Activated naive CD8-positive, alpha-beta T cell treated with anti-CD3 and anti-CD28 coated beads for 36 hours (primary cell): ENCODE data around the gene INPP5K. TPM values are rescaled to one million over a fixed set of nuclear protein-coding genes. Genes with fewer than 3 reads are reported as not detected.

ENCODE experiments used
- DNase-seq: peaks from one replicate; pipeline ENCODE4 v3.0.0; 2021
- H3K27ac Mint-ChIP-seq: one replicate; pipeline ENCODE4 v1.8.0; 2022; ENCODE audit warnings: mild to moderate bottlenecking, moderate library complexity, mixed read lengths
- H3K27me3 Mint-ChIP-seq: one replicate; pipeline ENCODE4 v1.8.0; 2022; ENCODE audit warnings: mild to moderate bottlenecking, mixed read lengths
- H3K36me3 Mint-ChIP-seq: one replicate; pipeline ENCODE4 v1.8.0; 2021; ENCODE audit warnings: mild to moderate bottlenecking, mixed read lengths
- H3K4me1 Mint-ChIP-seq: one replicate; pipeline ENCODE4 v1.8.0; 2021; ENCODE audit warnings: mixed read lengths
- H3K4me3 Mint-ChIP-seq: one replicate; pipeline ENCODE4 v1.8.0; 2022; ENCODE audit warnings: mild to moderate bottlenecking, moderate library complexity, mixed read lengths
- H3K9me3 Mint-ChIP-seq: one replicate; pipeline ENCODE4 v1.8.0; 2022; ENCODE audit warnings: mixed read lengths
- total RNA-seq, 2 experiments: library from RNA; stranded (reverse); gene quantifications; one replicate each; pipeline ENCODE4 v1.2.3, GENCODE V29; 2021

Gene INPP5K
- total RNA-seq, 2 experiments from 2014 or later: 18.1 to 18.2 TPM

GRCh38 chr17:1498869-1499268 lies 17.5 kb downstream of the INPP5K start:
- Mint-ChIP-seq H3K27ac (no peak overlapping the region), H3K36me3 (no peaks in the 10 kb centered on the region), H3K9me3 (no peaks in the 10 kb centered on the region), H3K27me3 (no peaks in the 10 kb centered on the region), H3K4me1 (no peaks in the 10 kb centered on the region), H3K4me3 (no peak overlapping the region)
- no peak for DNase-seq

GRCh38 chr17:1498233-1498632 lies 18.2 kb downstream of the INPP5K start:
- Mint-ChIP-seq H3K9me3 (no peaks in the 10 kb centered on the region), H3K27ac (no peak overlapping the region), H3K36me3 (no peaks in the 10 kb centered on the region), H3K4me1 (peaks cover 2% of the 10 kb centered on the region), H3K4me3 (no peak overlapping the region), H3K27me3 (peaks cover 3% of the 10 kb centered on the region)
- no peak for DNase-seq

- H3K27ac Mint-ChIP-seq: no peak overlapping the region
- H3K36me3 Mint-ChIP-seq: no peaks in the 10 kb centered on the region
- no peaks in the 10 kb centered on the region for H3K9me3 Mint-ChIP-seq
- H3K27me3 Mint-ChIP-seq: peaks cover 3% of the 10 kb centered on the region
- DNase-seq: no peak
- peaks cover 4% of the 10 kb centered on the region for H3K4me1 Mint-ChIP-seq
- H3K4me3 Mint-ChIP-seq: no peak overlapping the region
Measured at GRCh38 chr17:1497831-1498230, 18.6 kb downstream of the INPP5K start.

- no peak overlapping the region for H3K27ac Mint-ChIP-seq
- H3K36me3 Mint-ChIP-seq: no peaks in the 10 kb centered on the region
- no peak for DNase-seq
- H3K27me3 Mint-ChIP-seq: peaks cover 6% of the 10 kb centered on the region
- H3K4me3 Mint-ChIP-seq: no peak overlapping the region
- H3K9me3 Mint-ChIP-seq: no peaks in the 10 kb centered on the region
- peaks cover 6% of the 10 kb centered on the region for H3K4me1 Mint-ChIP-seq
Measured at GRCh38 chr17:1496869-1497268, 19.5 kb downstream of the INPP5K start.

- Mint-ChIP-seq H3K4me1 (peaks cover 13% of the 10 kb centered on the region), H3K27ac (no peak overlapping the region), H3K4me3 (no peak overlapping the region), H3K9me3 (no peaks in the 10 kb centered on the region), H3K27me3 (peaks cover 6% of the 10 kb centered on the region), H3K36me3 (no peaks in the 10 kb centered on the region)
- no peak for DNase-seq
Measured at GRCh38 chr17:1495265-1495989, 21.0 kb downstream of the INPP5K start.

- H3K9me3 Mint-ChIP-seq: no peaks in the 10 kb centered on the region
Measured at GRCh38 chr17:1494736-1495253, 21.6 kb downstream of the INPP5K start.

GRCh38 chr17:1494203-1494602 lies 22.2 kb downstream of the INPP5K start:
- peaks cover 8% of the 10 kb centered on the region for H3K27me3 Mint-ChIP-seq
- DNase-seq: no peak
- H3K27ac Mint-ChIP-seq: no peak overlapping the region
- H3K9me3 Mint-ChIP-seq: no peaks in the 10 kb centered on the region
- H3K4me1 Mint-ChIP-seq: peaks cover 15% of the 10 kb centered on the region
- H3K36me3 Mint-ChIP-seq: no peaks in the 10 kb centered on the region
- no peak overlapping the region for H3K4me3 Mint-ChIP-seq

More at GRCh38 chr17:1494736-1495253, 21.6 kb downstream of the INPP5K start:
- Mint-ChIP-seq H3K4me1 (peaks cover 15% of the 10 kb centered on the region), H3K27ac (no peak overlapping the region), H3K36me3 (no peaks in the 10 kb centered on the region), H3K27me3 (peaks cover 6% of the 10 kb centered on the region), H3K4me3 (no peak overlapping the region)
- no peak for DNase-seq

GRCh38 chr17:1493291-1493980 lies 23.0 kb downstream of the INPP5K start:
- H3K4me3 Mint-ChIP-seq: no peak overlapping the region
- DNase-seq: no peak
- H3K4me1 Mint-ChIP-seq: peaks cover 15% of the 10 kb centered on the region
- H3K27ac Mint-ChIP-seq: no peak overlapping the region
- no peaks in the 10 kb centered on the region for H3K36me3 Mint-ChIP-seq
- H3K9me3 Mint-ChIP-seq: no peaks in the 10 kb centered on the region
- peaks cover 12% of the 10 kb centered on the region for H3K27me3 Mint-ChIP-seq

- peaks cover 19% of the 10 kb centered on the region for H3K4me1 Mint-ChIP-seq
- peak within 1 kb of the TSS; percentile 25 for H3K27ac Mint-ChIP-seq
- peak within 1 kb of the TSS; percentile 82 for H3K4me3 Mint-ChIP-seq
- H3K27me3 Mint-ChIP-seq: peaks cover 12% of the 10 kb centered on the region
- no peaks in the 10 kb centered on the region for H3K9me3 Mint-ChIP-seq
- no peaks in the 10 kb centered on the region for H3K36me3 Mint-ChIP-seq
- no peak for DNase-seq
Measured at GRCh38 chr17:1492249-1493206, 23.9 kb downstream of the INPP5K start, which contains the start of gene MYO1C. Gene MYO1C (minus strand): TSS chr17:1492686. CDS start chr17:1492487, 199 bp downstream.

- peaks cover 12% of the 10 kb centered on the region for H3K27me3 Mint-ChIP-seq
Measured at GRCh38 chr17:1491443-1492248, 24.8 kb downstream of the INPP5K start.

GRCh38 chr17:1490643-1491442 lies 25.6 kb downstream of the INPP5K start:
- DNase-seq: peak; percentile 73
- Mint-ChIP-seq H3K27ac (no peak overlapping the region), H3K27me3 (peaks cover 12% of the 10 kb centered on the region), H3K9me3 (no peaks in the 10 kb centered on the region), H3K4me1 (peaks cover 24% of the 10 kb centered on the region), H3K36me3 (no peaks in the 10 kb centered on the region), H3K4me3 (peak overlapping the region; percentile 80)

More at GRCh38 chr17:1491443-1492248, 24.8 kb downstream of the INPP5K start:
- Mint-ChIP-seq H3K36me3 (no peaks in the 10 kb centered on the region), H3K4me1 (peaks cover 24% of the 10 kb centered on the region), H3K9me3 (no peaks in the 10 kb centered on the region), H3K27ac (peak overlapping the region; percentile 25), H3K4me3 (peak overlapping the region; percentile 82)
- peak; percentile 68 for DNase-seq

GRCh38 chr17:1488826-1489270 lies 27.6 kb downstream of the INPP5K start:
- no peak for DNase-seq
- Mint-ChIP-seq H3K9me3 (no peaks in the 10 kb centered on the region), H3K4me3 (no peak overlapping the region), H3K27me3 (peaks cover 12% of the 10 kb centered on the region), H3K36me3 (no peaks in the 10 kb centered on the region), H3K27ac (no peak overlapping the region), H3K4me1 (peaks cover 31% of the 10 kb centered on the region)
